ENCODE measurements around the gene TMEM209.
"Not testable (repeated sequence)": the region's sequence is repeated elsewhere in the genome, so short reads cannot be mapped to it uniquely, and the experiment has no call there.

Gene TMEM209

GRCh38 chr7:130147710-130148325, 57.4 kb downstream of the TMEM209 start:
- peak in 1 of 42 donors; percentile 29 for DNase-seq
- intact Hi-C loops (cut with DNase I), result no loop called here

DNA sequence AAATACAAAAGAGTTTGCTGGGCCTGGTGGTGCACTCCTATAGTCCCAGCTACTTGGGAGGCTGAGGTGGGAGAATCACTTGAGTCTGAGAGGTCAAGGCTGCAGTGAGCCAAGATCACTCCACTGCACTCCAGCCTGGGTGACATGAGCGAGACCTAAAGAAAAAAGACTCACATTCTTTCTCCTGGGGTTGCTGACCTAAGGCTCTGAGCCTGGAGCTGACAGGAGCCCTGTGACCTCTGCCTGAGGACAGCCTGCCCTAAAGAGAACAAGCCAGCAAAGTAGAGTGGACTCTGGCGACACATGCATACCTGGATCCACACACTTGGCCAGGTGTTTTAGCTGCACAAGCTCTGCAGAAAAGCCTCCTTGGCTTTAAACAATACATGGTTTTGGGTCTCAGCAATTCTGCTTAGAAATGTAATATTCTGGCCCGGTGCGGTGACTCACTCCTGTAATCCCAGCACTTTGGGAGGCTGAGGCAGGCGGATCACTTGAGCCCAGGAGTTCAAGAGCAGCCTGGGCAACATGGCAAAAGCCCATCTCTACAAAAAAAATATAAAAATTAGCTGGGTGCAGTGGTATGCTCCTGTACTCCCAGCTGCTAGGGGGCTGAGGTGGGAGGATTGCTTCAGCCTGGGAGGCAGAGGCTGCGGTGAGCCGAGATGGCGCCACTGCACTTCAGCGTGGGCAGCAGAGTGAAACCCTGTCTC, 58.4 kb downstream of the TMEM209 start:
- intact Hi-C loops (cut with DNase I), result no loop called here
- peak in 1 of 42 donors; percentile 23 for DNase-seq

DNA sequence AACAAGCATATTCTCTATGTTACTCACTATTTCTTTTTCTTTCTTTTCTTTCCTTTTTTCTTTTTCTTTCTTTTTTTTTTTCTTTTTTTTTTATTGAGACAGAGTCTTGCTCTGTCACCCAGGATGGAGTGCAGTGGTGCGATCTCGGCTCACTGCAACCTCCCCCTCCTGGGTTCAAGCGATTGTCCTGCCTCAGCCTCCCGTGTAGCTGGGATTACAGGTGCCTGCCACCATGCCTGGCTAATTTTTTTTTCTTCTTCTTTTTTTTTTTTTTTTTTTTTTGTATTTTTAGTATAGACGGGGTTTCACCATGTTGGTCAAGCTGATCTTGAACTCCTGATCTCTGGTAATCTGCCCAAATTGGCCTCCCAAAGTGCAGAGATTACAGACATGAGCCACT, 59.1 kb downstream of the TMEM209 start:
- intact Hi-C loops (cut with DNase I), result not testable (repeated sequence)

DNA sequence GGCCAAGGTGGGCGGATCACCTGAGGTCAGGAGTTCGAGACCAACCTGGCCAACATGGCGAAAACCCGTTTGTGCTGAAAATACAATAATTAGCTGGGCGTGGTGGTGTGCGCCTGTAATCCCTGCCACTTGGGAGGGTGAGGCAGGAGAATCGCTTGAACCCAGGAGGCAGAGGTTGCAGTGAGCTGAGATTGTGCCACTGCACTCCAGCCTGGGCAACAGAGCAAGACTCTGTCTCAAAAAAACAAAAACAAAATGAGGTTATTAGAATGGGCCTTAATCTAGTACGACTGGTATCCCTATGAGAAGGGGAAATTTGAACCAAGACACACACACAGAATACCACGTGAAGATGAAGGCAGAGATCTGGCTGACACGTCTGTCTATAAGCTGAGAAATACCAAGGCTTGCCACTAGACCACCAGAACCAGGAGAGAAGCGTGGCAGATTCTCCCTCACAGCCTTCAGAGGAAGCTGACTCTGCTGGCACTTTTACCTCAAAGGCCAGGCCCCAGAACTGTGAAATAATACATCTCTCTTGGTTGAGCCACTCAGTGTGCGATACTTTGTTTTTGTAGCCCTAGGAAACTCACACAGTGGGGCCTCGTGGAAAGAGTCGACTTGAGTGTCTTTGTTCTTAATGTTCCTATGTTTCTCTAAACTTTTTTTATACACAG, 59.6 kb downstream of the TMEM209 start:
- no peak for DNase-seq
- intact Hi-C loops (cut with DNase I), result no loop called here

More for the DNA sequence above, 59.1 kb downstream of the TMEM209 start:
- DNase-seq, result not testable (repeated sequence)

DNA sequence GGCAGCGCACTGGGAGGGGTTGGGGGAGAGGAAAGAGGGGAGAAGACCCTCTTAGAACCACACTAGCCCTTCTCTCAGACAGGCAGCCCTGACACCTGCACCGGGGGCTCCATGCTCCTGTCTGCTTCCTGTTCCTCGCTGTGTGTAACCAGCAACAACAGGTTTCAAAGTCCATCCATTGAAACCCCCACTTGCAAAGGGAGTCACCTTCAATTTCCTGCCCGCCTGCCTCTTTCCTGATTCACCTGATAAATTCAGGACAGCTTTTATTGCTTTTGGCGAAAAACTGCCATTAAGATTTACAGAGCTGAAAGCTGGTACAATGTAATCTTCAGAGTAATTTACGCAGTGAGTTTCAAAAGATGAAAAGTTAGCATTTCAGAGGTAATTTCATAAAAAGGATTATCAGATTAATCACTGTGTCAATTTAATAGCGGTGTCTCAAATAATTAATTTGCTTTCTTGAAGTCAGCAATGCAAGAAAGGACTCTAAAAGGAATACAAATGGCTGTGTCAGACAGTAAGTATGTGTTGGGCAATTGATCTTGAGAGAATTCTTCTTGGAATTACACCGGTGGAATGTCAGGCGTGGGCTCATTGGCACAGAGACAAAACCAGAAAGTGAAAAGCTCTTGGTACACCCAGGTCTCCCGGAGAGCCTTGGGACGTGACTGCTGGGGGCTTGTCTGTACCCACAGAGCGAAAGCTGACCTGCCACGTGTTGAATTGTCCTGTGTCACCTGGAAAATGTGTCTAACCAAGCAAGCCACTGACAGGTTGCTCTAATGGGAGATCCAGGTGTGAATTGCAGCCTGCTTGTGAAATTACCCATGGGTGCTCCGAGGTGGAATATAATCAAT, 60.7 kb downstream of the TMEM209 start:
- peak in 1 of 42 donors; percentile 35 for DNase-seq
- intact Hi-C loops (cut with DNase I), result no loop called here

DNA sequence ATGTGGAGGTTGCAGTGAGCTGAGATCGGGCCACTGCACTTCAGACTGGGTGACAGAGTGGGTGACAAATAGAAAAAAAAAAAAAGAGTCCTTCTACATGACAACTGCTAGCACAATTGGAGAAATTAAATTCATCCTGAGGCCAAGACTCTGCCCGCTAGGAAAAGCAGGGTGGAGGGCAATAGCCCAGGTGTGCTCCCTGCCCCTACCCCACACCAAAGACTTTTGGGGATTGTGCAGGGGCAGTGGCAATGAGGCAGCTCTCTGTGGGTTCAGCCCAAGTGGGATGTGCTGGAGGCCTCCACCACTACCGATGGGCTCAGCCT, 61.3 kb downstream of the TMEM209 start:
- DNase-seq, result no peak
- intact Hi-C loops (cut with DNase I), result no loop called here

- intact Hi-C loops (cut with DNase I), result no loop called here
- peak in 1 of 42 donors; percentile 14 for DNase-seq
Observed at GRCh38 chr7:130143334-130143732, 61.9 kb downstream of the TMEM209 start.

- DNase-seq, result peak in 1 of 42 donors; percentile 39
- intact Hi-C loops (cut with DNase I), result no loop called here
Observed at GRCh38 chr7:130142654-130143333, 62.4 kb downstream of the TMEM209 start.

GRCh38 chr7:130141884-130142653, 63.1 kb downstream of the TMEM209 start:
- no peak for DNase-seq
- intact Hi-C loops (cut with DNase I), result no loop called here

DNA sequence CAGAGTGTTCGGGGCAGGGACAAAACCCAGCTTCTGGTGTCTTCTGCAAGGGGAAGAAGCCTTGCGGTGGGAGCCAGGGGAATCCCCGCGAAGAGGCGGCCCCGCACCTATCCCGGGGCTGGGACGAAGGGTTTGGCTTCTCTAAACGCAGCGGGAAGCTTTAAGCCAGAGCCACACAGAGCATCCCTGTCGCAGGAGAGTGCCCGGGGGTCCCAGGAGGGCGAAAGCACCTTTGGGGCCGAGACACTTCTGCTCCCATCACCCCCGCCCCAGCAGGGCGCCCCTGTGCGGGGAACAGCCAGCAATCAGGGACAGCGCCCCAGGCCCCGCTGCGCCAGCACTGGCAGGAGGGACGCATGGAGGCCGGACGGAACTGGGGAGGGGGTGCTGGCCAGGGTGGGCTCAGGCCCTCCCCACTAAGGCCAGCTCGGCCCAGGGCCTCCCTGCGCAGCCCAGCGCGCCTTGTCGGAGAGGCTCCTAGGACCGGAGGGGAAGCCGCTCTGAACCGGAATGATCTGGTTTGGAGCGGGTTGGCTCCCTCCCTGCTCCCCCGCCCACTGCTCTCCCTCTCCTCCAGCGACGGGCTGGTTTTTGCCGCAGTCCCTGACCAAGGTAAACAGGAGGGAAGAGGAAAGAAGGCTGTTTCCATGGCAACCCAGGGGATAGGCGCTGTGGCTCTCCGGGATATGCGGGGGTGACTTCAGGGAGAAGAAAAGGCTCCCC, 63.9 kb downstream of the TMEM209 start:
- peak; percentile 16 to 94 (median 76) for DNase-seq
- intact Hi-C loops (cut with DNase I), result no loop called here

DNA sequence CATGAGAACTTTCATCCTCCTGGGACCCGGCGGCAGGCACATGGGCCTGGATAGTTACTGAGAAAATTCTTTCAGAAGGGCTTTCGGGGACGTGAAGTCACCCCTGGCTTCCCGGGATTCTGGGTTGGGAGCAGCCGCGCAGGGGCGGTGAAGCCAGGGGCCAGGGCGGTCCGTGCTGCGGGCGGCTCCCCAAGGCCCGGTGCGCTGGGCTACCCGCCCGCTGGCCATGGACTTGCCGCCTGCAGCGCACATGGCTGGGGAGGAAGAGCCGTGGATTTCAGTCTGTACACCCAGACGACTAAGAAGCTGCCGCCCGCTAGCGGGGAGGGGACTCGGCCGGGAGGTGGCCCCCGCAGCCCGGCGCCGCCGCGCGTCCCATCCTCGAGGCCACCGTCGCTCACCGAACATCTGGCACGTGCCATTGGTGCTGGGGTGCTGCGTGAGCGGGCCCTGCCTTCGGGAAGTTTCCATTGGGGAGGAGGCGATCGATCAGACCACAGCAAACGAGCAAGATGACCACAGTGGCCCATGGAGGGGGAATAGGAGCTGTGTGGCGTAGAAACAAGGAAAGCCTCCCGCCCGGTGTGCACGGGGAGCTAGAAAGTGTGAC, 64.5 kb downstream of the TMEM209 start:
- intact Hi-C loops (cut with DNase I), result no loop called here
- DNase-seq, result no peak

- no peak for DNase-seq
- intact Hi-C loops (cut with DNase I), result no loop called here
Observed at GRCh38 chr7:130139193-130139960, 65.8 kb downstream of the TMEM209 start.

DNA sequence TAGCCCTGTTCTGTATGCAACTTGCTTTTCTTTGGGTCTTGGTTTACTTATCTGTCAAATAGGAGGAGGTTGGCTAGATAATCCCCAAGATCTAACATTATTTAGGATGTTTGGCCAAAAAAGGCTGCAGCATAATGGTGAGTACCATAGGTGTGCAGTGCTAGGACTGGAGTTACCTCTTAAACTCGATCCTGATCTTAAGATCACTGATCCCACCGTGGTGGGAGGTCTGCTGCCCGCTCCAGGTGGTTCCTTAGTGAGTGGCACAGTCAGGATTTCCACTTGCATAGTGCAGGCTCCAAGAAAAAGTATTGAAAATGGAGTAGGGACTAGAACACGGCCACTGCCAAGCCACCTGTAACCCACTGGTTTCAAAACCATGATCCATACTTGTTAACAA, 68.0 kb downstream of the TMEM209 start:
- intact Hi-C loops (cut with DNase I), result no loop called here
- DNase-seq, result no peak

- no peak for DNase-seq
- intact Hi-C loops (cut with DNase I), result no loop called here
Observed at GRCh38 chr7:130136579-130137167, 68.5 kb downstream of the TMEM209 start.

- intact Hi-C loops (cut with DNase I), result no loop called here
- DNase-seq, result peak in 30 of 42 donors; percentile 15 to 86 (median 52)
Observed at GRCh38 chr7:130135208-130136205, 69.7 kb downstream of the TMEM209 start.
